GM21529 (cell line): ENCODE data around the gene SCUBE1.

Experiments used
- ATAC-seq: cut with Tn5 transposase; IDR thresholded peaks from one replicate; pipeline ENCODE4 v1.9.1; 2021; ENCODE audit not compliant: unreplicated experiment

SCUBE1 gene

GRCh38 chr22:43220625-43221380 is 122.4 kb downstream of the SCUBE1 start:
- ATAC-seq, result no peak

DNA sequence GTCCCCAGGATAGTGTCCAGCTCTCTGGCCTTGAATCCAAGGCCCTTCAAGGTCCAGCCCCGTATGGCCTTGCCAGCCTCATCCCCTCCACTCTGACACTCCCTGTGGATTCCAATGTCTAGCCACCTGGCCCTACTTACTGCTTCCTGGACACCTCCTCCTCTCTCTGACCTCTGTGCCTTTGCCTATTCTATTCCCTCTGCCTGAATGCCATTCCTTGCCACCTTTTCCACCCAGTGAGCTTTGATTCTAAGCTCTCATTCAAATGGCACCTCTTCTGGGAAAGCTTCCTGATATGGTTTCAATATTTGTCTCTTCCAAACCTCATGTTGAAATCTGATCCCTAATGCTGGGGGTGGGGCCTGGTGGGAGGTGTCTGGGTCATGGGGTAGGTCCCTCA is 124.4 kb downstream of the SCUBE1 start:
- no peak for ATAC-seq

GRCh38 chr22:43217285-43218030 is 125.7 kb downstream of the SCUBE1 start:
- ATAC-seq, result no peak

DNA sequence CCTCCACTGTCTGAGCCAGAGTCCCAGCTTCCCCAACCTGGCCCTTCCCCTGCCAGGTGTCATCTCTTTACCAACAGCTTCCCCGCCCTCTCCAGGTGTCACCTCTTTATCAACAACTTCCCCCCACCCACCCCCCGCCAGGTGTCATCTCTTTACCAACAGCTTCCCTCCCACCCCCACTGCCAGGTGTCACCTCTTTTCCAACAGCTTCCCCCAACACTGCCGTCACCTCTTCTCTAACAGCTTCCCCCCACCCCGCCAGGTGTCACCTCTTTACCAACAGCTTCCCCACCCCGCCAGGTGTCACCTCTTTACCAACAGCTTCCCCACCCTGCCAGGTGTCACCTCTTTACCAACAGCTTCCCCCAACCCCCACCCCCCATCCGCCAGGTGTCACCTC is 126.4 kb downstream of the SCUBE1 start:
- no peak for ATAC-seq

DNA sequence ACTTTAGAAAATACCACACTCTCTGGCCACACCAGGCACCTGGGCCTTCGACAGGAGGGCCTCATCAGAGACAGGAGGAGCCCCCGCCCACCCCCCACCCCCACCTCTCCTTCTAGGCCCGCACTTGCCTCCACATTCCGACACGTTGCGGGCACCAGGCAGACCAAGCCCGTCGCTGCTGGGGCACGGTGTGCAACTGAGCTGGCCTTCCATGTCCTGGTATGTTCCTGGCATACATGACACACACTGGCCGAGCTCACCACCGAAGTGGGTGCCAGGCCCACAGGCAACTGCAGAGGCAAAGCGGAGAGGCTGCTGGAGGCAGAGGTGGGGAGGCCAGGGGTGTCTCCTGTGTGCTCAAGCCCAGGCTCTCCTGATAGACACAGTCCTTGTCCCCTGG is 129.2 kb downstream of the SCUBE1 start:
- no peak for ATAC-seq

GRCh38 chr22:43213051-43213450 is 130.1 kb downstream of the SCUBE1 start:
- no peak for ATAC-seq

- ATAC-seq, result no peak
These were observed 130.7 kb downstream of the SCUBE1 start for GRCh38 chr22:43212434-43212952.

DNA sequence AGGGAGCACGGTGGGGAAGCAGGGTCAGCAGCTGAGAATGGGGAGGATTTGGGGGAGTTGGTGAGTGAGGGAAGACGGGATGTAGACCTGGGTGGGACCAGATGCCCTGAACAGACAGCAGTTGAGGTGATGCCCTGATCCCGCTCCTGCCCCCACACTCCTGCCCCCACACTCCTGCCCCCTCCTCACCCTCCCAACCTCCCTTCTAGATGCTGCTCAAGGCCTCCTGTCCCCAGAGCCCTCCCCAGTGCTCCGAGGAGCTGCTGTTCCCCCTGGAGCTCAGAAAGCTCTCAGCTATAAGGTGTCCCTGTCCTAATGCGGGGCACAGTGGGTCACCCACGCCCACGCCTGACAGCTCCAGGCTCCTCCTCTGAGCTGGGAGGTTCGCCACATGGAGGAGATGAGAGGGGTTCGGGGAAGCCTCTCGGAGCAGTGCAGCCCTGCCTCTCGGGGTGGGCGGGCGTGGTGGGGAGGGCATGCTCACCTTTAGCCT is 131.2 kb downstream of the SCUBE1 start:
- no peak for ATAC-seq

DNA sequence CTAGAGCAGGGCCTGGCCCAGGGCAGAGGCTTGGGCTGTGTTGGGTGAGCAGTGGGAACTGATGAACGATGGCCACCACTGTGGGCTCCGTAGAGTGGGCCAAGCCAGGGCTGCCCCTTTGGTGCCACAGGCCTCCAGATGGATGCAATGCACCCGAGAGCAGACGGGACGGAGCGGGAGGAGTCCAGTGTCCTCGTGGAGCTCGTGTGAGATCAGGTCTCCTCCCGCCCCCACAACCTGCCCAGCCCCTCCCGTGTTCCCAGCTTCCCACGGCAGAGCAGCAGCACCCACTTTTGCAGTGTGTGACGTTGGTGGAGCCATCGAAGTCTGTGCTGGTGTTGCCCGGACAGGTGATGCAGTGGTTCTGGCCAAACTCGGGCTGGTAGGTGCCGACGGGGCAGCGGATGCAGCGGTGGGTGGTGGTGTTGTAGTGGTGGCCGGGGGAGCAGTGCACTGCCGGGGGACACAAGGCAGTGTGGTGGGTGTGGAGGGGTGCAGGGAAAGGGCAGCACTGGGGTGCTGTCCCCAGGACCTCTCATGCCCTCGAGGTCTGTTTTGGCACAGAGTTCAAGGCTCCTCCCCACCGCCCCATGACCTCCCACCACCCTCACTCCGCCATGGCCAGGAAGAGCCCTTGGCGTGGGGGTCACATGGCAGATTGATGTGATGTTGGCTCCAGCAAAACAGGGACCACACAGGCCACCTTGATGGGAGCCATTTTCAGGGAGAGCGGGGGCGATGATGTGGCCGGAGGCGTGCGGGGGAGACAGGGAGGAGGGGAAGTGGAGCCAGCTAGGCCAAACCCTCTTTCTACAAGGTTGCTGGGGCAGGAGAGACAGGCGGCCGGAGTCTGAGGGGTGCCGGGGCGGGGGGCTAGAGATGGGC is 132.3 kb downstream of the SCUBE1 start:
- ATAC-seq, result no peak

DNA sequence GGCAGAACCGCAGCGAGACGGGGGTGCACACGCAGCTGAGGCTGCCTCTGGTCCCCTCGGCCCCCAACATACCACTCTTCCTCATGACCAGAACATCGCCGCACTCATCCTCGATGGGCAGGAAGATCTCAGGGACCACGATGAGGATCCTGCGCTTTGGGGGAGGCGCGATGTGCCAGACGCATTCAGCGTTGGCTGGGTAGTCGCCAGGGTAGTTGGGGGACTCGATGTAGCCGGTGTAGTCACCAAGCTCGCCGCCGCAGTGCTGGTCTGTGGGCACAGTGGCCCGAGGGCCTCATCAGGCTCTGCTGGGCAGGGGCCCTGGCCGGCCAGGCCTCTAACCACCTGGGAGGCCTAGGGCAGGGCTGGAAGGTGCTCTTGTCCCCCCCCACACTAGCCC is 133.2 kb downstream of the SCUBE1 start:
- no peak for ATAC-seq

DNA sequence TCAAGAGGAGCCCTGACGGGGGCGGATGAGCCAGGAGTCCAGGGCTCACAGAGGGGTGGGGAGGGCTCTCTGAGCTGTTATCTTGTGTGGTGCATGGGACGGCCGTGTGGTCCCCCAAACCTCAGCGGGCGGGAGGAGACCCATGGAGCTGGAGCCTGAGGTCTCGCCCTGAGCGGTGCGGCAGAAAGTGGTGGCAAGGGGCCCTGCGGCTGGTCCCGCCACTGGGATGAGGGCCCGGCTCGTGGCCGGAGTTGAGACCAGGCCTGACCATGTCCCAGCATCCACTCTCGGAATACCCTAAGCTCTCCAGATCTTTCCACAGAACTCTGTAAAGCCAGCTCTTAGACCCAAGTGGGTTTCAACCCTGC is 133.7 kb downstream of the SCUBE1 start:
- no peak for ATAC-seq

- ATAC-seq, result no peak
These were observed 134.3 kb downstream of the SCUBE1 start for GRCh38 chr22:43208703-43209522.

- no peak for ATAC-seq
These were observed 135.1 kb downstream of the SCUBE1 start for GRCh38 chr22:43207849-43208702.

- ATAC-seq, result no peak
These were observed 135.8 kb downstream of the SCUBE1 start for GRCh38 chr22:43207386-43207785.

DNA sequence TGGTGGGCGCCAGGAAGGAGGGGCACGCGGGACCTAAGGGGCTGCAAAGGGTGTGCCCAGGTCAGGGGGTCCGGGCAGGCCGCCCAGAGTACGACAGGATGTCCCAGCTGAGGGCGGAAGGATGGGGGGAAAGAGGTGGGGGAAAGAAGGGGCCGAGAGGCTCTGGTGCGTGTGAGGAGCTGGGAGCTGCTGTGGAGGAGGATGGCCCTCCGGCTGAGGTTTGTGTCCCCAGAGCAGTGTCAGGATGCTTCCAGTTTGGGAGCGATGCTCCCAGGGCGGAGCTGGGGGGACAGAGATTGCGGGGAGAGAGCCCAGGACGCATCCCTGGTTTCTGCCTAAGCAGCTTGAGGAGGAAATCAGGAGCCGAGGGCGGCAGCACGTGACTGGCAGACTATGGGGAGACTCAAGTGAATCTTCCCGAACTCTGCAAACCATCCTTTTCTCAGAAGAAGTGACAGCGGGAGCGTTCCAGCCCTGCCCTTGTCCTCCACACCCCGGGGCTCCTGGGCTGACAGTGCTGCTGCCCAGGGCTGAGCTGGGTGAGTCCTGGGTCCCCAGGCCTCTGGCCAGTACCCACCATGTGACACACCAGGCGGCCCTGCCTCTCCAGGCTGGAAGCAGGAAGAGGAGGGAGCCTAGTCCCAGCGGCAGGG is 136.5 kb downstream of the SCUBE1 start:
- ATAC-seq, result no peak

DNA sequence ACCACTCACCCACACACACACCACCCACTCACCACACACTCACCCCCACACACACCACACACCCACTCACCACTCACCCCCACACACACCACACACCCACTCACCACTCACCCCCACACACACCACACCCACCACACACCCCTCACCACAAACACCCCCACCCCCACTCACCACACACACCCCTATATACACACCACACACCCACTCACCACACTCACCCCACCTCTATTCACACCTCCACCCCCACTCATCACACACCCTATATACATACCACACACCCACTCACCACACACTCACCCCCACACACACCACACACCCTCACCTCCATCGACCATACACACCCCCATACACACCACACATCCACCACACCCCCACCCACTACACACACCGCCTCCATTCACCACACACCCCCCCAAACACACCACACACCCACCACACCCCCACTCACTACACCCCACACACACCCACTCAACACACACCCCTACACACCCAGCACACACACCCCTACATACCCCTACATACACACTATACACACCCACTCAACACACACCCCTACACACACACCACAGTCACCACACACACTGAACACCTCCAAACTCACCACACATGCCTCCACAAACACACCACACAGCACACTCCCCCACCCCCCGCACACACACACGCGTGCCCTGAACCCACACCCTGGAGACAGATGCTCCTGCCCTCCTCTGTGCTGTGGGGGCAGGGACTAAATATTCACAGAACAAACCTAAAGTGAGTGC is 137.2 kb downstream of the SCUBE1 start:
- ATAC-seq, result no peak

GRCh38 chr22:43205261-43205691 is 137.9 kb downstream of the SCUBE1 start:
- ATAC-seq, result no peak

GRCh38 chr22:43203471-43203981 is 139.6 kb downstream of the SCUBE1 start:
- ATAC-seq, result no peak
